SK-MEL-5 (cell line): ENCODE data around the gene KRTAP21-1. TPM values are rescaled to one million over a fixed set of nuclear protein-coding genes. Genes with fewer than 3 reads are reported as not detected.

Experiments used
- DNase-seq: peaks from one replicate; pipeline ENCODE4 v3.0.0-alpha.2; 2016; ENCODE audit warnings: low read depth, low spot score
- in situ Hi-C: cut with HindIII; loops from 2 replicates; pipeline ENCODE4 v1.10.0; 2016; ENCODE audit warnings: low sequenced_read_pairs, high pct_unique_total_duplicates, low pct_unique_long_range_greater_than_20kb
- small RNA-seq, 2 experiments: library from RNA; depleted of rRNA; stranded (forward); fragments of <200 nt; gene quantifications; one replicate each; pipeline ENCODE3, GENCODE V24; 2014
- total RNA-seq: library from RNA; depleted of rRNA; stranded (reverse); fragments of >200 nt; shearing (Covaris generic); gene quantifications from 2 replicates; pipeline ENCODE4 v1.2.3, GENCODE V29; 2014; rRNA removed

Gene KRTAP21-1
- total RNA-seq, 1 experiment from 2014 or later = not detected

- in situ Hi-C loops = no loop called here
- DNase-seq = no peak
Measured at GRCh38 chr21:30707409-30707808, 47.8 kb downstream of the KRTAP21-1 start.

Small RNA genes within 50 kb of the gene (small RNA-seq; reads per million reads assigned to genes)
- gene AP000244.1 (0 reads per million in 2 experiments), gene KRTAP21-3 (0 reads per million in 2 experiments), gene KRTAP8-2P (0 reads per million in 2 experiments)

Other genes starting within 250 kb of the KRTAP21-1 start
- not detected in 2 replicates for gene KRTAP19-6, start 213.6 kb downstream of the KRTAP21-1 start, total RNA-seq
- gene KRTAP19-7, start 194.1 kb downstream of the KRTAP21-1 start, total RNA-seq = not detected in 2 replicates
- gene KRTAP22-2, start 165.0 kb downstream of the KRTAP21-1 start, total RNA-seq = not detected in 2 replicates
- gene KRTAP6-3, start 163.0 kb downstream of the KRTAP21-1 start, total RNA-seq = not detected in 2 replicates
- not detected in 2 replicates for gene KRTAP6-2, start 156.5 kb downstream of the KRTAP21-1 start, total RNA-seq
- not detected in 2 replicates for gene KRTAP22-1, start 154.3 kb downstream of the KRTAP21-1 start, total RNA-seq
- not detected in 2 replicates for gene KRTAP6-1, start 141.5 kb downstream of the KRTAP21-1 start, total RNA-seq
- not detected in 2 replicates for gene KRTAP20-1, start 139.0 kb downstream of the KRTAP21-1 start, total RNA-seq
- not detected in 2 replicates for gene KRTAP20-4, start 134.8 kb downstream of the KRTAP21-1 start, total RNA-seq
- not detected in 2 replicates for gene KRTAP20-2, start 120.2 kb downstream of the KRTAP21-1 start, total RNA-seq
- gene KRTAP20-3, start 112.6 kb downstream of the KRTAP21-1 start, total RNA-seq = not detected in 2 replicates
- not detected in 2 replicates for gene KRTAP21-3, start 36.7 kb downstream of the KRTAP21-1 start, total RNA-seq
- not detected in 2 replicates for gene KRTAP21-2, start 8.2 kb downstream of the KRTAP21-1 start, total RNA-seq
- gene KRTAP8-1, start 57.8 kb upstream of the KRTAP21-1 start, total RNA-seq = not detected in 2 replicates
- gene KRTAP7-1, start 74.3 kb upstream of the KRTAP21-1 start, total RNA-seq = not detected in 2 replicates
- not detected in 2 replicates for gene KRTAP11-1, start 126.2 kb upstream of the KRTAP21-1 start, total RNA-seq